Hindlimb muscle (tissue), 1 donor: ENCODE results near the gene KLF7. TPM values are rescaled to one million over a fixed set of nuclear protein-coding genes. Genes with fewer than 3 reads are reported as not detected.

Source experiments
- DNase-seq: peaks from one replicate; pipeline ENCODE4 v3.0.0-alpha.2; 2013
- polyA plus RNA-seq: library from polyadenylated mRNA; unstranded; fragments of 120-200 nt; gene quantifications from one replicate; pipeline ENCODE4 v1.2.1, GENCODE V29; 2013; ENCODE audit not compliant: insufficient read length

The KLF7 gene
- polyA plus RNA-seq, result 14.5 TPM

- DNase-seq, result no peak
These were observed at the start of gene KLF7 for GRCh38 chr2:207165121-207166038. TSS of gene KLF7 (minus strand) at chr2:207165948. CDS start at chr2:207165568, 380 bp downstream.

- no peak for DNase-seq
These were observed 49.6 kb upstream of the KLF7 start for GRCh38 chr2:207215308-207215707.

GRCh38 chr2:207214446-207214845, 48.7 kb upstream of the KLF7 start:
- no peak for DNase-seq

- no peak for DNase-seq
These were observed 40.3 kb upstream of the KLF7 start for GRCh38 chr2:207206011-207206410.

- no peak for DNase-seq
These were observed 39.6 kb upstream of the KLF7 start for GRCh38 chr2:207205173-207205957.

- no peak for DNase-seq
These were observed 37.3 kb upstream of the KLF7 start for GRCh38 chr2:207203056-207203455.

GRCh38 chr2:207202645-207203044, 36.9 kb upstream of the KLF7 start:
- DNase-seq, result peak; percentile 42

GRCh38 chr2:207201416-207201815, 35.7 kb upstream of the KLF7 start:
- DNase-seq, result no peak

GRCh38 chr2:207200136-207200535, 34.4 kb upstream of the KLF7 start:
- no peak for DNase-seq

- no peak for DNase-seq
These were observed 28.3 kb upstream of the KLF7 start for GRCh38 chr2:207194028-207194427.

GRCh38 chr2:207188626-207189419, 23.1 kb upstream of the KLF7 start:
- peak; percentile 42 for DNase-seq

- no peak for DNase-seq
These were observed 19.6 kb upstream of the KLF7 start for GRCh38 chr2:207185372-207185771.

GRCh38 chr2:207184768-207185167, 19.0 kb upstream of the KLF7 start:
- DNase-seq, result no peak

- DNase-seq, result no peak
These were observed 18.6 kb upstream of the KLF7 start for GRCh38 chr2:207184348-207184747.

GRCh38 chr2:207183506-207183905, 17.8 kb upstream of the KLF7 start:
- no peak for DNase-seq

- no peak for DNase-seq
These were observed 17.2 kb upstream of the KLF7 start for GRCh38 chr2:207182911-207183310.

GRCh38 chr2:207181526-207182274, 16.0 kb upstream of the KLF7 start:
- DNase-seq, result no peak

- DNase-seq, result no peak
These were observed 15.0 kb upstream of the KLF7 start for GRCh38 chr2:207180741-207181140.

GRCh38 chr2:207176247-207176646, 10.5 kb upstream of the KLF7 start:
- DNase-seq, result no peak

- no peak for DNase-seq
These were observed 7.9 kb upstream of the KLF7 start for GRCh38 chr2:207173641-207174040.

- DNase-seq, result no peak
These were observed 1.6 kb upstream of the KLF7 start for GRCh38 chr2:207167099-207167923.
